Esophagus squamous epithelium (tissue), 5 donors: ENCODE data around the gene INKA2. TPM values are rescaled to one million over a fixed set of nuclear protein-coding genes. Genes with fewer than 3 reads are reported as not detected.
"Not testable (repeated sequence)": the region's sequence is repeated elsewhere in the genome, so short reads cannot be mapped to it uniquely, and the experiment has no call there.

Experiments
- DNase-seq: peaks from one replicate; lab custom pipeline; 2025; lab: John Stamatoyannopoulos, UW
- H3K27ac ChIP-seq, 4 donors: fragments of 200-600 bp; sonication (generic); one replicate each; pipeline ENCODE4 v1.5.1; 2016 to 2019; ENCODE audit warnings: mild to moderate bottlenecking in 1 of 4
- H3K27me3 ChIP-seq, 4 donors: fragments of 200-600 bp; sonication (generic); 1 replicate in 3 of 4; 2 replicates in 1 of 4; pipeline versions ENCODE4 v1.5.1 to v1.6.0; 2017 to 2021; ENCODE audit warnings: antibody characterized with exemption in 1 of 4
- H3K36me3 ChIP-seq, 3 donors: fragments of 200-600 bp; sonication (generic); one replicate each; pipeline ENCODE4 v1.5.1; 2016 to 2019
- H3K4me1 ChIP-seq, 3 donors: fragments of 200-600 bp; sonication (generic); one replicate each; pipeline ENCODE4 v1.5.1; 2017 to 2019
- H3K4me3 ChIP-seq, 4 donors: fragments of 200-600 bp; sonication (generic); 1 replicate in 3 of 4; 2 replicates in 1 of 4; pipeline ENCODE4 v1.5.1; 2016 to 2019; ENCODE audit warnings: mild to moderate bottlenecking in 2 of 4, moderate library complexity in 1 of 4
- H3K9me3 ChIP-seq, 3 donors: fragments of 200-600 bp; sonication (generic); one replicate each; pipeline ENCODE4 v1.5.1; 2016 to 2019
- POLR2A ChIP-seq, 4 donors: fragments of 450-650 bp; IDR thresholded peaks; one replicate each; pipeline ENCODE4 v1.6.1; 2017; ENCODE audit warnings: antibody characterized with exemption in 4 of 4, mild to moderate bottlenecking in 4 of 4, moderate library complexity in 3 of 4
- WGBS, 2 donors: methylation state at CpG; one replicate each; pipeline ENCODE4 v1.1.5; 2018; 5-methylcytosine and 5-hydroxymethylcytosine counted together
- intact Hi-C: fragments of 100-400 bp; cut with DNase I; formaldehyde crosslinking; loops from one replicate; pipeline ENCODE4 v1.15.0; 2022
- total RNA-seq, 4 donors: library from RNA; depleted of rRNA; stranded (reverse); fragments of >200 nt; gene quantifications; one replicate each; pipeline ENCODE4 v1.1.0, GENCODE V29; 2016
- TF ChIP-seq, protein P1 (sequence below), 6 experiments: fragments of 450-650 bp in 4 of 6; fragments of 200-600 bp in 2 of 6; sonication (generic) in 2 of 6; IDR thresholded peaks; one replicate each; pipeline ENCODE4 v1.5.1; 2016 to 2019; ENCODE audit warnings: antibody characterized with exemption in 6 of 6, mild to moderate bottlenecking in 4 of 6, moderate library complexity in 4 of 6
- donor health status: DM: yes; HTN: yes; CAD: no.

Gene INKA2
- total RNA-seq, 4 donors from 2014 or later, result 2.1 to 4.6 (median 3.9) TPM

DNA sequence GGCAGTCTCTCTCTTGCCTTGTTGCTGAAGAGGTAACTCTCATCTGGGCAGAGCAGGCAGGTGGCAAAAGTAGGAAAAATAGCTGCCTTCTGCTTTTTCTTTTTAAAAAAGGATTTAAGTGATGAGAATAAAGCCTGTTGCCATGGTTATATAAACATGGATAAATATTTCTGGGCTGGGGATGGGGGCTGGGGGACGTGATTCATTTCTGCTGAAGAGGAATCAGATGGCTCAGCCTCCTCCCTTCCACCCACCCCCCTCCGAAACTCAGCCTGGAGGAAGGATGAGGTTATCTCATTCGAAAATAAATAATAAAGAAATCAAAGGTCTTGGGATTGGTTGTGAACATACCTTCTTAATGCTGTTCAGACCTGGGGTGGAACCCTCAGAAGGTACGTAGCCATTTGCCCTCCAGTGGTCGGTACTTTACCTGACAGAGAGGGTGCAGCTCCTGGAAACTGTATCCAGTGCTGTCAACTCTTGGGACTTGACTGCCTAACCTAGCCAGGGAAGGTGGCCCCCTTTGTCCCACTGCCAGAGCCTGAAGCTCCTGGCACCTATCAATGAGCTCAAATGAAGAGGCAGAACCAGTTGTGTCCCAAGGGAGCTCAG, 3.8 kb upstream of the INKA2 start:
- Histone ChIP-seq H3K4me1 (peaks cover 8 to 44% (median 10%) of the 10 kb centered on the region in 3 donors), H3K27ac (peak overlapping the region in 2 of 4 donors; percentile 23 to 30), H3K4me3 (no peak overlapping the region), H3K27me3 (peaks cover 0 to 12% (median 0%) of the 10 kb centered on the region in 4 donors), H3K9me3 (no peaks in the 10 kb centered on the region), H3K36me3 (no peaks in the 10 kb centered on the region)
- intact Hi-C loops, result loop anchor here (10.0 kb wide), 1 partner anchor 238 kb away; the partner anchor contains the start of genes ADORA3 and TMIGD3
- TF ChIP-seq POLR2A (IDR thresholded peaks at IDR 0.05), result no peak
- TF ChIP-seq, protein P1, sequence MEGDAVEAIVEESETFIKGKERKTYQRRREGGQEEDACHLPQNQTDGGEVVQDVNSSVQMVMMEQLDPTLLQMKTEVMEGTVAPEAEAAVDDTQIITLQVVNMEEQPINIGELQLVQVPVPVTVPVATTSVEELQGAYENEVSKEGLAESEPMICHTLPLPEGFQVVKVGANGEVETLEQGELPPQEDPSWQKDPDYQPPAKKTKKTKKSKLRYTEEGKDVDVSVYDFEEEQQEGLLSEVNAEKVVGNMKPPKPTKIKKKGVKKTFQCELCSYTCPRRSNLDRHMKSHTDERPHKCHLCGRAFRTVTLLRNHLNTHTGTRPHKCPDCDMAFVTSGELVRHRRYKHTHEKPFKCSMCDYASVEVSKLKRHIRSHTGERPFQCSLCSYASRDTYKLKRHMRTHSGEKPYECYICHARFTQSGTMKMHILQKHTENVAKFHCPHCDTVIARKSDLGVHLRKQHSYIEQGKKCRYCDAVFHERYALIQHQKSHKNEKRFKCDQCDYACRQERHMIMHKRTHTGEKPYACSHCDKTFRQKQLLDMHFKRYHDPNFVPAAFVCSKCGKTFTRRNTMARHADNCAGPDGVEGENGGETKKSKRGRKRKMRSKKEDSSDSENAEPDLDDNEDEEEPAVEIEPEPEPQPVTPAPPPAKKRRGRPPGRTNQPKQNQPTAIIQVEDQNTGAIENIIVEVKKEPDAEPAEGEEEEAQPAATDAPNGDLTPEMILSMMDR (IDR thresholded peaks at IDR 0.05), result no peak
- DNase-seq, result no peak
- WGBS, 2 donors, result 63 to 65% methylated on average over 5 of the region's 5 CpGs

DNA sequence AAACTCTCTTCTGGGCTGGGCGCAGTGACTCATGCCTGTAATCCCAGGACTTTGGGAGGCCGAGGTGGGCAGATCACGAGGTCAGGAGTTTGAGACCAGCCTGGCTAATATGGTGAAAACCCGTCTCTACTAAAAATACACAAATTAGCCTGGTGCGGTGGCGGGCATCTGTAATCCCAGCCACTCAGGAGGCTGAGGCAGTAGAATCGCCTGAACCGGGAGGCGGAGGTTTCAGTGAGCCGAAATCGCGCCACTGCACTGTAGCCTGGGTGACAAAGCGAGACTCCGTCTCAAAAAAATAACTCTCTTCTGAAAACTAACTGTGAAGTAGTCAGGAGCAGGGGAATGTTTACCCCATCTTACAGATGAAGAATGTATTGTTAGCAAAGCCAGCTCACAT, 3.1 kb upstream of the INKA2 start:
- H3K4me3 ChIP-seq, H3K36me3 ChIP-seq, DNase-seq, H3K9me3 ChIP-seq: not testable (repeated sequence)
- 89 to 97% methylated on average over 8 to 12 of the region's 14 CpGs for WGBS, 2 donors
- Histone ChIP-seq H3K27me3 (peaks cover 0 to 12% (median 0%) of the 10 kb centered on the region in 4 donors), H3K4me1 (peaks cover 15 to 52% (median 17%) of the 10 kb centered on the region in 3 donors), H3K27ac (peak overlapping the region in 3 of 4 donors; percentile 1 to 30 (median 23))
- intact Hi-C loops, result loop anchor here (10.0 kb wide), 1 partner anchor 237 kb away; the partner anchor contains the start of genes ADORA3 and TMIGD3

DNA sequence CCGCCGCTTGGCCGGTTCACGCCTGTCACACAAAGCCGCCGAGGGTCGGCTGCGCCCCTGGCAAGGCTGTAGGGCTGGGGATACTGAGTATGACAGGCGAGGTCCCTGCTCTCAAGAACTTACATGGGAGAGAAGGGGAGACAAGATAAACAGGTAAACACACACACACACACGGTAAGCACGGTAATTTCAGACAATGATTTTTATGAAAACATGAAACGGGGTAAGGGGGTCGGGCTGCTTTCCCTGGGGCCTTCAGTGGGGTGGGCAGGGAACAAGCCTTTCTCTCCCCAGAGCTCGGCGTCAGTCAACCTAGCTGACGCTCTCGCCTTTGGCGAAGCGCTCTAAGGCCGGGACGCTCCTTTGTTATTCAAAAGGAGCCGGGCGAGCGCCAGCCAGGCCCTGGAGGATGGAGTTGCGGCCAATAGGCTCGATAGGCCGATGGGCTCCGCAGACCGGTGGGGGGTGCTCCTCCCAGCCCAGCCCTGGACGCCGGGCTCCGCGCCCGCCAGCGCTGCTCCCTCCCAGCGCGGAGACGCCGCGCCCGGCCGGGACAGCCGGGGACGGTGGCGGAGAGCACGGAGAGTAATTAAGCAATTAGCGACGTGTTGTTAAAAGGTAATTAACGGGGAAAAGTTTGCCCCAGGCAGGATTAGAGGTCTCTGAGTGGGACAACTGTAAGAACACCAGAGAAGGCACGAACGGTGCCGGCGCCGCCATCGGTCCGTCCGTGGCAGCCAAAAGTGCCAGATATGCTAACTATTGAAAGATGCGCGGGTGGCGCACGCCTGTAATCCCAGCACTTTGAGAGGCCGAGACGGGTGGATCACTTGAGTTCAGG, 950 bp upstream of the INKA2 start:
- Histone ChIP-seq H3K27me3 (peaks cover 0 to 12% (median 0%) of the 10 kb centered on the region in 4 donors), H3K4me1 (peaks cover 17 to 59% (median 31%) of the 10 kb centered on the region in 3 donors), H3K27ac (peak overlapping the region; percentile 93 to 97 (median 95)), H3K4me3 (peak overlapping the region; percentile 64 to 78 (median 69)), H3K9me3 (no peaks in the 10 kb centered on the region), H3K36me3 (peaks cover 0 to 5% (median 0%) of the 10 kb centered on the region in 3 donors)
- 0 to 3% methylated on average over 7 to 34 of the region's 63 CpGs for WGBS, 2 donors
- DNase-seq, result no peak
- TF ChIP-seq, protein P1 (IDR thresholded peaks at IDR 0.05), result no peak
- no peak for TF ChIP-seq POLR2A (IDR thresholded peaks at IDR 0.05)
- intact Hi-C loops, result loop anchor here (10.0 kb wide), 1 partner anchor 235 kb away; the partner anchor contains the start of genes ADORA3 and TMIGD3

DNA sequence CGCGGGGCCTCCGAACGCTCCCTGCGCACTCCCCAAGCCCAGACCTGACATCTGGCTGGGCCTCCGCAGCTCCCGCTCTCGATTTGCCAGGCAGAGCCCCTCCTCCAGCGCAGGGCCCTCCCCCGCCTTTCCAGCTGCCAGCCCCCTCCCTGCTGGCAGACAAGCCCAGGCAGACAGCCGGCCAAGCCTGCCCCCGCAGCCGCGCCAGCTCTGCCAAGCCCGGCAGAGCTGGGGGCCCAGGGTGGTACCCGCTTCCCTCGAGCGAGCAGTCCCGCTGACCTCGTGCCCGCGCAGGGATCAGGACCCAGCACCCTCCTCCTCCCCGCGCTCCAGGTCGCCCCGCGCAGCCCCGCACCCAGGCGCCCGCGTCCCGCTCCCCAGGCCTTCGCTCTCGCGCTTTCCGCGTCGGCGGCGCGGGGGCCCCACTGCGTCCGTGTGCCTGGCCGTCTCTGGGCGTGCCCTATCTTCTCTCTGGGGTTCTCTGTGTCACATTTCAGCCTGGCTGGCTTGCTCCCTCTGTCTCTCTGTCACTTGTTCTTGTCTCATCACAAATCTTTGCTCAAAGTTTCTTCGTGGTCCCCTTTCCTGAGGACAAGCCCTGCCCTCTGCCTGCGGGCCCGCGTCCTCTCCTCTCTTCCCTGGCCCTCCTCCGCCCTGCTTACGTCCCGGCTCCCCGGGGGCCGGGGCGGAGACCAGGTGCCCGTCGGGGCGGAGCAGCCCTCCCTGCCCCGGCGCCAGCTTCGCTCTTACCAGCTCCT, 580 bp downstream of the INKA2 start:
- Histone ChIP-seq H3K9me3 (no peaks in the 10 kb centered on the region), H3K27me3 (peaks cover 0 to 12% (median 0%) of the 10 kb centered on the region in 4 donors), H3K4me3 (peak overlapping the region; percentile 64 to 78 (median 69)), H3K4me1 (peaks cover 28 to 73% (median 42%) of the 10 kb centered on the region in 3 donors), H3K36me3 (peaks cover 0 to 5% (median 0%) of the 10 kb centered on the region in 3 donors), H3K27ac (peak overlapping the region; percentile 93 to 97 (median 95))
- WGBS, 2 donors, result 0 to 1% methylated on average over 17 to 28 of the region's 61 CpGs
- intact Hi-C loops, result no loop called here
- no peak for DNase-seq
- TF ChIP-seq, protein P1 (IDR thresholded peaks at IDR 0.05), result peak in 1 of 6 experiments; percentile 4
- TF ChIP-seq POLR2A (IDR thresholded peaks at IDR 0.05), result peak in 2 of 4 donors; percentile 62 to 63

GRCh38 chr1:111738133-111738435, 1.1 kb downstream of the INKA2 start:
- no peaks in the 10 kb centered on the region for H3K9me3 ChIP-seq
- DNase-seq, result no peak
- H3K36me3 ChIP-seq, result peaks cover 0 to 5% (median 0%) of the 10 kb centered on the region in 3 donors
- TF ChIP-seq, protein P1 (IDR thresholded peaks at IDR 0.05), result no peak
- no peak for TF ChIP-seq POLR2A (IDR thresholded peaks at IDR 0.05)
- H3K4me3 ChIP-seq, result peak overlapping the region; percentile 64 to 78 (median 69)
- 12 to 13% methylated on average over 8 of the region's 9 CpGs for WGBS, 2 donors
- intact Hi-C loops, result no loop called here
- H3K27ac ChIP-seq, result peak overlapping the region; percentile 93 to 97 (median 95)
- H3K4me1 ChIP-seq, result peaks cover 30 to 78% (median 47%) of the 10 kb centered on the region in 3 donors
- peaks cover 0 to 12% (median 0%) of the 10 kb centered on the region in 4 donors for H3K27me3 ChIP-seq
